ENCODE measurements around the gene ZNF283. TPM values are rescaled to one million over a fixed set of nuclear protein-coding genes. Genes with fewer than 3 reads are reported as not detected.
A peak's percentile ranks its signal among the peaks of the same experiment; 100 is the strongest.
"Not testable (repeated sequence)": the region's sequence is repeated elsewhere in the genome, so short reads cannot be mapped to it uniquely, and the experiment has no call there.

Gene ZNF283
- total RNA-seq, 3 donors from 2014 or later: 6.9 to 19.6 (median 13.8) TPM

DNA sequence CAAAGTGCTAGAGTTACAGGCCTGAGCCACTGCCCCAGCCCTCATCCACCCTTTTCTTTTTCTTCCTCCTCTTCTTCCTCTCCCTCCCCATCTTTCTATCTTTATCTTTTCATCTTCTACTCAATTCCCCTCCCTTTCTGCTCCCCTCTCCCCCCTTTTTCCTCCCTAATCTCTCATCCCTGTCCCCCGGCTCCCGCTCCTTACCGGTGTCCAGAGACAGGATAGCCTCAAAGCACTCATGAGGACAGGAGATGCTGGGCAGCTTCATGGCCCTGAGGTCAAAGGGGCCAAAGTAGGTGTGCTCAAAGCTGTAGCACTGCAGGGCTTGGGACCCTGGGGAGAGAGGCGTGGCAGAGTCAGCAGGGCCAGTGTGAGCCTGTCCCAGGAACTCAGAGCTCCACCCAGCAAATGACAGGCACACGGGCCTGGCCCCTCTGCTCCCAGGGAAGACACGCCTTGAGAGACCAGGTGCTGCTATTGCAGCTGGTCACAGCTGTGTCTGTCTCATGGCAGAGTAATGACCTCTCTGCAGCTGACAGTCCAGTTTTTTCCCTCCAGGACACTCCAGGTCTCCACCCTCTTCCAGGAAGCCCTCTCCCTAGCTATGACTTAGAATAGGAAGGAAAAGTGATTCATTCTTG, 27.5 kb upstream of the ZNF283 start:
- intact Hi-C loops (cut with DNase I; ENCODE audit: low total_unique reads): loop anchor here (2.0 kb wide), 1 partner anchor 29 kb away; no protein-coding TSS in a partner anchor
- Histone ChIP-seq H3K4me3 (peak overlapping the region in 1 of 3 donors; percentile 68), H3K4me1 (no peaks in the 10 kb centered on the region), H3K27ac (peak overlapping the region; percentile 41 to 65), H3K27me3 (no peaks in the 10 kb centered on the region), H3K9me3 (no peaks in the 10 kb centered on the region), H3K36me3 (no peaks in the 10 kb centered on the region)
- TF ChIP-seq, protein P1, sequence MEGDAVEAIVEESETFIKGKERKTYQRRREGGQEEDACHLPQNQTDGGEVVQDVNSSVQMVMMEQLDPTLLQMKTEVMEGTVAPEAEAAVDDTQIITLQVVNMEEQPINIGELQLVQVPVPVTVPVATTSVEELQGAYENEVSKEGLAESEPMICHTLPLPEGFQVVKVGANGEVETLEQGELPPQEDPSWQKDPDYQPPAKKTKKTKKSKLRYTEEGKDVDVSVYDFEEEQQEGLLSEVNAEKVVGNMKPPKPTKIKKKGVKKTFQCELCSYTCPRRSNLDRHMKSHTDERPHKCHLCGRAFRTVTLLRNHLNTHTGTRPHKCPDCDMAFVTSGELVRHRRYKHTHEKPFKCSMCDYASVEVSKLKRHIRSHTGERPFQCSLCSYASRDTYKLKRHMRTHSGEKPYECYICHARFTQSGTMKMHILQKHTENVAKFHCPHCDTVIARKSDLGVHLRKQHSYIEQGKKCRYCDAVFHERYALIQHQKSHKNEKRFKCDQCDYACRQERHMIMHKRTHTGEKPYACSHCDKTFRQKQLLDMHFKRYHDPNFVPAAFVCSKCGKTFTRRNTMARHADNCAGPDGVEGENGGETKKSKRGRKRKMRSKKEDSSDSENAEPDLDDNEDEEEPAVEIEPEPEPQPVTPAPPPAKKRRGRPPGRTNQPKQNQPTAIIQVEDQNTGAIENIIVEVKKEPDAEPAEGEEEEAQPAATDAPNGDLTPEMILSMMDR (IDR thresholded peaks at IDR 0.05): no peak
- no peak for TF ChIP-seq POLR2AphosphoS5 (IDR thresholded peaks at IDR 0.05)
- no peak for TF ChIP-seq POLR2A (IDR thresholded peaks at IDR 0.05)
- DNase-seq (ENCODE audit: low spot score in 2 of 2): no peak

DNA sequence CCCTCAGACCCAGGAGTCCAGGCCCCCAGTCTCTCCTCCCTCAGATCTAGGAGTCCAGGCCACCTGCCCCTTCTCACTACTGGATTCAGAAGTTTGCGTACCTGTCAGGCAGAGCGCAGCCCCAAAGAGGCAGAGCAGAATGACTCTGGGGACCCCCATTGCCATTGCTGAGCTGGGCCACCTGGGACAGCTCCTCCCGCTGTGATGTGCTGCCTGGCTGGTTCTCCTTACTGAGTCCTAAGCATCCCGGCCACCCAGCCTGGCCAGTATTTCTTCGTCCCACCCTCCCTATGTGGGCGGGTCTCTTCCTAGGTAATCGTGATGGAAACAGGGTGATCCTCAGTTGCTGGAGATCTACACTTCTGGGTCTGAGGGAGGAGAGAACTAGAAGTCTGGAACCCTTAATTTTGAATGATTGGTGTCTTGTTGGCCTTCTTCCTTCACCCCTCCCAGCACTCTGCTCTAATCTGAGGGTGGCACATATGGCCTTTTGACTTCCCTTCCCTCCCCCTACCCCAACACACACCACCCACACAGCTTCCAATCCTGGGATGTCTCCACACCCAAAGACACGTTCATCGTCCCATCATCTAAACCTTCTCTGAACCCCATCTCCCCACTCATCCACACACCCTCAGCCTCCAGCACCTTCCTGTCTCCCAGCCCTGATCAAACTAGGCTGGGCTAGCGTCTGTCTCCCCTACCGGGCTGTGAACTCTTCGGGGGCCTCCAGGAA, 24.7 kb upstream of the ZNF283 start, which contains the start of gene LYPD5:
Gene LYPD5, minus strand, starts transcription at position 232 of the 736 bp plus-strand sequence. Its CDS starts 67 bp downstream, at position 165.
- intact Hi-C loops (cut with DNase I; ENCODE audit: low total_unique reads): no loop called here
- Histone ChIP-seq H3K27ac (no peak within 1 kb of the TSS), H3K4me3 (no peak within 1 kb of the TSS), H3K9me3 (no peaks in the 10 kb centered on the region), H3K36me3 (no peaks in the 10 kb centered on the region), H3K4me1 (no peaks in the 10 kb centered on the region), H3K27me3 (no peaks in the 10 kb centered on the region)
- no peak for TF ChIP-seq POLR2A (IDR thresholded peaks at IDR 0.05)
- TF ChIP-seq, protein P1 (IDR thresholded peaks at IDR 0.05): no peak
- no peak for TF ChIP-seq POLR2AphosphoS5 (IDR thresholded peaks at IDR 0.05)
- no peak for DNase-seq (ENCODE audit: low spot score in 2 of 2)

DNA sequence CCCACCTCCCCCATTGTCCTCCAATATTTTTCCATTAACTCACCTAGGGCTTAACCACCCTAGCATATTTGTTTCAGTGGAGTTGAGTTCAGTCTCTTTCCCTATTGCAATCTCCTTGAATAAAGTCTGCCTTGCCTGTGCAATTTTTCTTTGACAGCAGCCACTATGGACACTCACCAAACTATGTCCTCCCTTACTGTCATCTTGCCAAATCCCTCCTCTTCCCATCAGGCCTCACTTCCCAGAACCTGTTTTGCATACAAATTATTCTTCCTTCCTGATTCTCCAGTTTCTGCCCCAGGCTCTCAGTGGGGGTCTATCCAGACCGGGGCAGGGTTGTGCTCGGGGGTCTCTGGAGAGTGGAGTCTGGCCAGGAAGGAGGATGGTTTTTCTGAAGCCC, 22.7 kb upstream of the ZNF283 start:
- intact Hi-C loops (cut with DNase I; ENCODE audit: low total_unique reads): no loop called here

DNA sequence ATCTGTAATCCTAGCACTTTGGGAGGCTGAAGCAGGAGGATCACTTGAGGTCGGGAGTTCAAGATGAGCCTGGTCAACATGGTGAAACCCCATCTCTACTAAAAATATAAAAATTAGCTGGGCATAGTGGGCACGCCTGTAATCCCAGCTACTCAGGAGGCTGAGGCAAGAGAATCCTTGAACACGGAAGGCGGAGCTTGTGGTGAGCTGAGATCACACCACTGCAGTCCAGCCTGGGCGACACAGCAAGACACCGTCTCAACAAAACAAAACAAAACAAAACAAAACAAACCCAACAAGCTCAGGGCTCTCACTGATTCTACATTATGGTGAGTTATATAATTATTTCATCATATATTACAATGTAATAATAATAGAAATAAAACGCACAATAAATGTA, 20.7 kb upstream of the ZNF283 start:
- intact Hi-C loops (cut with DNase I; ENCODE audit: low total_unique reads); H3K9me3 ChIP-seq; H3K4me1 ChIP-seq; H3K4me3 ChIP-seq; H3K27ac ChIP-seq; H3K27me3 ChIP-seq; H3K36me3 ChIP-seq; DNase-seq (ENCODE audit: low spot score in 2 of 2): not testable (repeated sequence)

More for the DNA sequence above, 22.7 kb upstream of the ZNF283 start:
- Histone ChIP-seq H3K27me3 (no peaks in the 10 kb centered on the region), H3K4me3 (peak overlapping the region in 2 of 3 donors; percentile 7 to 46), H3K27ac (peak overlapping the region in 1 of 2 donors; percentile 43), H3K4me1 (no peaks in the 10 kb centered on the region), H3K36me3 (no peaks in the 10 kb centered on the region), H3K9me3 (no peaks in the 10 kb centered on the region)
- DNase-seq (ENCODE audit: low spot score in 2 of 2): no peak
- no peak for TF ChIP-seq POLR2A (IDR thresholded peaks at IDR 0.05)

DNA sequence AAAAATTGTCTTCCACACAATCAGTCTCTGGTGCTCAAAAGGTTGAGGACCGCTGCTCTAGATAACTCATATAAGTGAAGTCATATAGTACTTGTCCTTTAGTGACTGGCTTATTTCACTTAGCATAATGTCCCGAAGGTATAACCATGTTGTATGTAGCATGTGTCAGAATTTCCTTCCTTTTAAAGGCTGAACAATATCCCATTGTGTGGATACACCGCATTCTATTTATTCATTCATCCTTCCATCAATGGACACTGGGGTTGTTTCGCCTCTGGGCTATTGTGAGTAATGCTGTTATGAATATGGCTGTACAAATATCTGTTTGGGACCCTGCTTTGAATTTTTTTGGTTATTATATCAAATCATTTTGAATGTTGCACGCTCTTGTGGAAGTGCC, 20.3 kb upstream of the ZNF283 start:
- H3K36me3 ChIP-seq: no peaks in the 10 kb centered on the region
- intact Hi-C loops (cut with DNase I; ENCODE audit: low total_unique reads): no loop called here
- H3K9me3 ChIP-seq: no peaks in the 10 kb centered on the region
- no peak overlapping the region for H3K27ac ChIP-seq
- H3K4me1 ChIP-seq: no peaks in the 10 kb centered on the region
- H3K27me3 ChIP-seq: no peaks in the 10 kb centered on the region
- DNase-seq (ENCODE audit: low spot score in 2 of 2): no peak
- H3K4me3 ChIP-seq: no peak overlapping the region
- TF ChIP-seq POLR2AphosphoS5 (IDR thresholded peaks at IDR 0.05): no peak
- TF ChIP-seq, protein P1 (IDR thresholded peaks at IDR 0.05): no peak
- TF ChIP-seq POLR2A (IDR thresholded peaks at IDR 0.05): no peak

DNA sequence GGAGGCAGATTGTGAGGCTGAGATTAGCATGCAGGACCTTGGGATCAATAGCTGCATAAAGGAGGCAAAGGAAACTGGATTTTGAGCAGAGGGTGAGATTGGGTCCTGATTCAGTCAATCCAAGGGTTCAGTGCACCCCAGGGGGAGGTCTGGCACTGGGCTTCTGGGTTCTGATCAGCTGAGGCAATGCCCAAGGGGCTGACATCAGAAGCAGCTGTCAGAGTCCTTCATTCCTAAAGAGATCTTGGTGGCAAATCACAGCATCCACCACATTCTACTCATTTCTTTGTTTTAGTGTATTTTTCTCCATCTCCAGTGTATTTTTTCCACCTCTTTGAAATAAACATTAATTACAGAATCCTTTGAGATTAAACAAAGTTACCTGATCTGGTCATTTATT, 19.5 kb upstream of the ZNF283 start:
- no peak overlapping the region for H3K4me3 ChIP-seq
- H3K27me3 ChIP-seq: no peaks in the 10 kb centered on the region
- intact Hi-C loops (cut with DNase I; ENCODE audit: low total_unique reads): no loop called here
- H3K9me3 ChIP-seq: no peaks in the 10 kb centered on the region
- H3K27ac ChIP-seq: no peak overlapping the region
- TF ChIP-seq POLR2AphosphoS5 (IDR thresholded peaks at IDR 0.05) (no peak), POLR2A (IDR thresholded peaks at IDR 0.05) (no peak)
- TF ChIP-seq, protein P1 (IDR thresholded peaks at IDR 0.05): no peak
- H3K4me1 ChIP-seq: no peaks in the 10 kb centered on the region
- H3K36me3 ChIP-seq: no peaks in the 10 kb centered on the region
- DNase-seq (ENCODE audit: low spot score in 2 of 2): no peak

Data from breast epithelium (tissue), 4 donors.